Fibroblast of mammary gland (primary cell): ENCODE data around the gene IL17RA.

Experiments used
- DNase-seq: peaks from one replicate; pipeline ENCODE4 v3.0.0-alpha.2; 2010; ENCODE audit warnings: low read depth
- H3K4me3 ChIP-seq: 2 replicates; pipeline ENCODE4 v1.5.1; 2011; ENCODE audit warnings: low read depth, mild to moderate bottlenecking, low read length, moderate library complexity; ENCODE audit not compliant: control insufficient read depth
- CTCF ChIP-seq: conservative IDR thresholded peaks from 2 replicates; pipeline ENCODE4 v1.5.1; 2011; ENCODE audit warnings: low read depth, low read length, inconsistent platforms; ENCODE audit not compliant: control insufficient read depth, insufficient read depth

Gene IL17RA

GRCh38 chr22:17133137-17133536 lies 48.3 kb downstream of the IL17RA start:
- no peak overlapping the region for H3K4me3 ChIP-seq
- DNase-seq, result no peak
- no peak for TF ChIP-seq CTCF

GRCh38 chr22:17135153-17135760 lies 50.5 kb downstream of the IL17RA start:
- H3K4me3 ChIP-seq, result no peak overlapping the region
- no peak for DNase-seq

GRCh38 chr22:17137170-17137569 lies 52.4 kb downstream of the IL17RA start:
- no peak overlapping the region for H3K4me3 ChIP-seq
- TF ChIP-seq CTCF, result no peak
- DNase-seq, result no peak

More at GRCh38 chr22:17135153-17135760, 50.5 kb downstream of the IL17RA start:
- TF ChIP-seq CTCF, result no peak

- no peak for TF ChIP-seq CTCF
- H3K4me3 ChIP-seq, result no peak overlapping the region
- no peak for DNase-seq
Measured at GRCh38 chr22:17137861-17138425, 53.1 kb downstream of the IL17RA start.

GRCh38 chr22:17138513-17138912 lies 53.7 kb downstream of the IL17RA start:
- no peak for TF ChIP-seq CTCF
- H3K4me3 ChIP-seq, result no peak overlapping the region
- no peak for DNase-seq

- no peak for DNase-seq
- H3K4me3 ChIP-seq, result no peak overlapping the region
- TF ChIP-seq CTCF, result no peak
Measured at GRCh38 chr22:17140022-17140421, 55.2 kb downstream of the IL17RA start.
